Thoracic aorta (tissue), 2 donors: ENCODE results near the gene ABCF3. TPM values are rescaled to one million over a fixed set of nuclear protein-coding genes. Genes with fewer than 3 reads are reported as not detected.

Experiments used
- ATAC-seq: fragments of 150-250 bp; one replicate; pipeline ENCODE4 v1.8.0; 2017; ENCODE audit warnings: low read depth; ENCODE audit not compliant: insufficient number of reproducible peaks, low FRiP score
- DNase-seq: peaks from one replicate; pipeline ENCODE4 v3.0.0-alpha.2; 2020; ENCODE audit warnings: low spot score
- H3K27ac ChIP-seq, 2 donors: fragments of 200-600 bp; sonication (generic); 1 replicate in 1 of 2; 2 replicates in 1 of 2; pipeline ENCODE4 v1.5.1; 2016; ENCODE audit warnings: mild to moderate bottlenecking in 2 of 2, moderate library complexity in 2 of 2
- H3K27me3 ChIP-seq: fragments of 200-600 bp; sonication (generic); replicated peaks from 2 replicates; pipeline ENCODE4 v1.6.0; 2016; ENCODE audit warnings: mild to moderate bottlenecking; ENCODE audit not compliant: insufficient read depth
- H3K36me3 ChIP-seq: fragments of 200-600 bp; sonication (generic); one replicate; pipeline ENCODE4 v1.5.1; 2016
- H3K4me1 ChIP-seq, 2 donors: fragments of 200-600 bp; sonication (generic); 1 replicate in 1 of 2; 2 replicates in 1 of 2; pipeline versions ENCODE4 v1.5.1 to v1.6.0; 2016; ENCODE audit warnings: low read depth in 2 of 2, mild to moderate bottlenecking in 1 of 2; ENCODE audit not compliant: control insufficient read depth in 1 of 2
- H3K4me3 ChIP-seq: fragments of 200-600 bp; sonication (generic); 2 replicates; pipeline ENCODE4 v1.5.1; 2016; ENCODE audit warnings: mild to moderate bottlenecking
- H3K9me3 ChIP-seq: fragments of 200-600 bp; sonication (generic); 2 replicates; pipeline ENCODE4 v1.5.1; 2016
- CTCF ChIP-seq: fragments of 200-600 bp; sonication (generic); IDR thresholded peaks from one replicate; pipeline ENCODE4 v1.5.1; 2019; ENCODE audit warnings: antibody characterized with exemption
- total RNA-seq, 2 donors: library from RNA; depleted of rRNA; stranded (reverse); fragments of >200 nt; gene quantifications; one replicate each; pipeline versions ENCODE4 v1.1.0 to v1.2.3, GENCODE V29; 2016

ABCF3 gene
- total RNA-seq, 2 donors from 2014 or later = 50.2 to 62.1 TPM

- Histone ChIP-seq H3K27me3 (peaks cover 18% of the 10 kb centered on the region), H3K4me1 (peaks cover 12 to 18% of the 10 kb centered on the region in 2 donors), H3K27ac (no peak overlapping the region), H3K36me3 (no peaks in the 10 kb centered on the region), H3K9me3 (no peaks in the 10 kb centered on the region), H3K4me3 (no peak overlapping the region)
- DNase-seq (no peak), ATAC-seq (no peak)
- no peak for TF ChIP-seq CTCF
These were observed 45.7 kb downstream of the ABCF3 start for GRCh38 chr3:184231671-184232070.

GRCh38 chr3:184233127-184233843 is 47.3 kb downstream of the ABCF3 start:
- no peak for DNase-seq
- ATAC-seq = no peak
- TF ChIP-seq CTCF = no peak
- Histone ChIP-seq H3K27me3 (peaks cover 18% of the 10 kb centered on the region), H3K4me1 (peaks cover 12 to 18% of the 10 kb centered on the region in 2 donors), H3K9me3 (no peaks in the 10 kb centered on the region), H3K27ac (no peak overlapping the region), H3K4me3 (no peak overlapping the region), H3K36me3 (no peaks in the 10 kb centered on the region)

GRCh38 chr3:184234224-184234623 is 48.2 kb downstream of the ABCF3 start:
- Histone ChIP-seq H3K27ac (no peak overlapping the region), H3K9me3 (no peaks in the 10 kb centered on the region), H3K36me3 (no peaks in the 10 kb centered on the region), H3K4me3 (no peak overlapping the region), H3K27me3 (peaks cover 18% of the 10 kb centered on the region), H3K4me1 (peaks cover 12 to 17% of the 10 kb centered on the region in 2 donors)
- ATAC-seq (no peak), DNase-seq (no peak)
- TF ChIP-seq CTCF = no peak

GRCh38 chr3:184234671-184235380 is 48.8 kb downstream of the ABCF3 start:
- H3K9me3 ChIP-seq = no peaks in the 10 kb centered on the region
- H3K4me3 ChIP-seq = no peak overlapping the region
- peaks cover 17% of the 10 kb centered on the region for H3K27me3 ChIP-seq
- peaks cover 7 to 11% of the 10 kb centered on the region in 2 donors for H3K4me1 ChIP-seq
- no peak for ATAC-seq
- H3K36me3 ChIP-seq = no peaks in the 10 kb centered on the region
- no peak for DNase-seq
- no peak for TF ChIP-seq CTCF
- no peak overlapping the region for H3K27ac ChIP-seq

- H3K9me3 ChIP-seq = no peaks in the 10 kb centered on the region
- no peak for TF ChIP-seq CTCF
- no peak overlapping the region for H3K27ac ChIP-seq
- ATAC-seq = no peak
- DNase-seq = no peak
- H3K36me3 ChIP-seq = no peaks in the 10 kb centered on the region
- peaks cover under 1 to 5% of the 10 kb centered on the region in 2 donors for H3K4me1 ChIP-seq
- H3K4me3 ChIP-seq = no peak overlapping the region
- peaks cover 10% of the 10 kb centered on the region for H3K27me3 ChIP-seq
These were observed 49.5 kb downstream of the ABCF3 start for GRCh38 chr3:184235381-184236032.
